NCI-H1417 treated with DMSO at 0.1 percent for 48 hours (cell line): Measurements from ENCODE around the gene TEX11.
"Not testable (repeated sequence)": the region's sequence is repeated elsewhere in the genome, so short reads cannot be mapped to it uniquely, and the experiment has no call there.

Experiments
- DNase-seq: peaks from one replicate; lab custom pipeline; 2025; lab: John Stamatoyannopoulos, UW

Gene TEX11

GRCh38 chrX:70592091-70592490 lies 316.4 kb downstream of the TEX11 start:
- no peak for DNase-seq

- not testable (repeated sequence) for DNase-seq
Measured at GRCh38 chrX:70587158-70587557, 321.4 kb downstream of the TEX11 start.

- DNase-seq = no peak
Measured at GRCh38 chrX:70577442-70577841, 331.1 kb downstream of the TEX11 start.

- not testable (repeated sequence) for DNase-seq
Measured at GRCh38 chrX:70569922-70570576, 338.5 kb downstream of the TEX11 start.

GRCh38 chrX:70554948-70555347 lies 353.6 kb downstream of the TEX11 start:
- DNase-seq = no peak

- DNase-seq = no peak
Measured at GRCh38 chrX:70554523-70554922, 354.0 kb downstream of the TEX11 start.

- no peak for DNase-seq
Measured at GRCh38 chrX:70554081-70554480, 354.4 kb downstream of the TEX11 start.

- DNase-seq = no peak
Measured at GRCh38 chrX:70553516-70553915, 355.0 kb downstream of the TEX11 start.

GRCh38 chrX:70552130-70552704 lies 356.3 kb downstream of the TEX11 start:
- DNase-seq = no peak

- no peak for DNase-seq
Measured at GRCh38 chrX:70549429-70549828, 359.1 kb downstream of the TEX11 start.

GRCh38 chrX:70535198-70535597 lies 373.3 kb downstream of the TEX11 start:
- DNase-seq = no peak

GRCh38 chrX:70527610-70528345 lies 380.7 kb downstream of the TEX11 start:
- no peak for DNase-seq

- DNase-seq = no peak
Measured at GRCh38 chrX:70527053-70527452, 381.5 kb downstream of the TEX11 start.

GRCh38 chrX:70525733-70526132 lies 382.8 kb downstream of the TEX11 start:
- no peak for DNase-seq

- DNase-seq = not testable (repeated sequence)
Measured at GRCh38 chrX:70515692-70516091, 392.8 kb downstream of the TEX11 start.

GRCh38 chrX:70515270-70515669 lies 393.2 kb downstream of the TEX11 start:
- DNase-seq = not testable (repeated sequence)

GRCh38 chrX:70509078-70509477 lies 399.4 kb downstream of the TEX11 start:
- DNase-seq = no peak

GRCh38 chrX:70508296-70508911 lies 400.1 kb downstream of the TEX11 start:
- peak; percentile 36 for DNase-seq

GRCh38 chrX:70505451-70505841 lies 403.1 kb downstream of the TEX11 start:
- DNase-seq = no peak

GRCh38 chrX:70504772-70505450 lies 403.6 kb downstream of the TEX11 start:
- no peak for DNase-seq

GRCh38 chrX:70500826-70501225 lies 407.7 kb downstream of the TEX11 start:
- no peak for DNase-seq

GRCh38 chrX:70498129-70498528 lies 410.4 kb downstream of the TEX11 start:
- DNase-seq = no peak
